Ramos (cell line): ENCODE results near the gene TMEM163.

ENCODE experiments used
- in situ Hi-C: fragments of 300-500 bp; cut with MboI; formaldehyde crosslinking; loops from one replicate; pipeline ENCODE4 v1.14.3; 2022; ENCODE audit warnings: low sequenced_read_pairs; ENCODE audit not compliant: unreplicated experiment

TMEM163 gene

GRCh38 chr2:134462791-134463698 lies 255.8 kb downstream of the TMEM163 start:
- in situ Hi-C loops: loop anchor here (10.0 kb wide), 1 partner anchor 442 kb away; no protein-coding TSS in a partner anchor

GRCh38 chr2:134462275-134462674 lies 256.5 kb downstream of the TMEM163 start:
- in situ Hi-C loops: loop anchor here (10.0 kb wide), 1 partner anchor 443 kb away; no protein-coding TSS in a partner anchor

DNA sequence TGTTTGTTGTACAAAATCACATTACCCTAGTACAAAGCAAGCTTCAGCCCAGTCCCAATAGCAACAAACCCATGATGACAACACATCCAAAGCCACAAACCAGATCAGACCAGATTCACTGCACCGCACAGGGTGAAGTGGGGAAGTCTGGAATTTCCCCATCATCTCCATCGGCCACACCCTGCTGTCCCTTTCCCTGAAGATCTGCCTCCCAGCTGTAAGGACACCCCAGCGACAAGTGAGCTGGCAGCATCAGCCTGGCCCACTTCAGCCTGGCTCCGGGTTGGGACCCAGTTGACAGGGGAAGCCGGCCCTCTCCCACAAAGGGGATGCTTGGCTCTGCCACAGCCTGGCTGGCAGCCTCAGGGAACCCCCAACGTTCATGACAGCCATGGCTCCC lies 257.3 kb downstream of the TMEM163 start:
- in situ Hi-C loops: loop anchor here (10.0 kb wide), 1 partner anchor 443 kb away; no protein-coding TSS in a partner anchor

GRCh38 chr2:134460583-134460998 lies 258.2 kb downstream of the TMEM163 start:
- in situ Hi-C loops: loop anchor here (10.0 kb wide), 1 partner anchor 444 kb away; no protein-coding TSS in a partner anchor

- in situ Hi-C loops: loop anchor here (10.0 kb wide), 1 partner anchor 445 kb away; no protein-coding TSS in a partner anchor
Observed at GRCh38 chr2:134459706-134460406, 258.9 kb downstream of the TMEM163 start.

DNA sequence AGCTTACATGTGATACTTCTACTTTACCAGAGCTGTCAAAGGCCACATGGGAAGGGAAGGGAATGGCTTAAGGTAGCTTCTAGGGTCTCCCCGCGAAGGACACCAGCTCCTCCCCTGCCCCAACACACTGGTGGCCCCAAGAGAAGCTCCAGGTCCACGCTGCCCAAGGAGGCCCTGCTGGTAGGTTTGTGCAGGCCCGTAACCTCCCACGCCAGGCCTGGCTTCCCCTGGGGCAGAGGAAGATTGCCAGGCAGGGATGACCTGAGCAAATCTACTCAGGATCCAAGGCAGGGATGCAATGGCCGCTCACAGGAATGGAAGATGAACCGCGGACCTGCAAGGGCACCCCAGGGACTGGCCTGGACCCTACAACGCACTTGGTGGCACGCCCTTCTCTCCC lies 259.9 kb downstream of the TMEM163 start:
- in situ Hi-C loops: no loop called here

DNA sequence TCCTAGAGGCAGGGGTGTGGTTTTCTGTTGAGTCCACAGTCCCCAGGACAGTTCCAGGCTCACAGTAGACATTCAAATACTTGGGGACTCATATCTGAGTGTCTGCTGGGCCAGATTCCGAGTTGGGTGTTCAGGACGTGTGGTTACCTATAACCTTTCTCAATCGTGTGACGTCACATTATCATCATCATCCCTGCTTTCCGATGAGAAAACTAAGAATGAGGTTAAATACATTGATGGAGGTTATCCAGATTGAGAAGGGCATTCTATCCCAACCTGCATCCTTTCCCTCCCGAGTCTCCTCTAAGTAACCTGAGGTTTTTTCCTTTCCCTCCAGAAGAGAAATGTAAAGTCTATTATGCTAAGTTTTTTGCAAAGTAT lies 260.3 kb downstream of the TMEM163 start:
- in situ Hi-C loops: no loop called here

DNA sequence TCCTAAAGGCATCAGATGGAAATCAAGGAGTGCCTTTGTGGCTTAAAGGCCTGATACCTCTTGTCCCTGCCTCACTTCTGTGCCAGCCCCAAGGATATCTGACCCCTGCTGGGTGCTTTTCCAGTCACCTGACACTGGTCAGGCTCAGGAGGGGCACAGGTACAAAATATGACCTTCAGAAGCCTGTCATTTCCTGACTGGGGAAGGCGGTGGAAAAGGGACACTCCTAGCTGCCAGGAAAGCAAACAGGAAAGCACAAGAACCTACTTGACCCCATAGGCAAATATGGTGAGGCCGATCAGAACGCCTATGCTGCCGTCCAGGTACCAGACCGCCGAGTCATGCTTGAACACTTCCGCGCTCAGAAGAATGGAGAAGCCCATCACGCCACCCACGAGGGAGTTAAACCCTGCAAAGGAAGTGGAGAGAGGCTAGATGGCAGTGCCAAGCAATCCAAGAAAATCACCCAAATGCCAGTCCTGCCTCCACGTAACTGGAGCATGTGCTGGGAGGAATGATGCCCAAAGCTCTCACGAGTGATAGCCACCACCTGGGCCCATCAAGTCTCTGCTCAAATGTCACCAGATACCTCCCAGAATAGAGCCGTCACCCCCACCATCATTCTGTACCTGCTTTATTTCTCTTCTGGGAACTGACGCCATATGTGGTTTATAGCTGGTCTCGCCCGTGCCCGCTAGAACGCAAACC lies 260.9 kb downstream of the TMEM163 start:
- in situ Hi-C loops: no loop called here

DNA sequence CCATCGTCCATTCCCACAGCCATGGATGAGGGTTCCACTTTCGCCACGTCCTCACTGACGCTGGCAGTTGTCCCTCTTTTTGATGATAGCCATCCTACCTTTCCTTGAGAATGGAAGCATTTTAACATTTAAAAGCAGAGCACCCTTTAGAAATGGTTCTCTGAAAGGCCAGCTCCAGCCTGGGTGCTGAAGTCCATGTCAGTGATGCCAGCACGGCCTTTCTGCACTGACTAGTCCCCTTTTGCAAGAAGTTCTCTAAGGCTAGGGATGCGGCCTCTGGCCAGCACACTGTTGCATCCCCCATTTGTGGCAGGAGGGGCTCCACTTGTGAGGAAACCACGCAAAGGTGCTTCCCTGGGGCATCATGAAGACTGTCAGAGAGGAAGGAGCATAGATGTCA lies 261.4 kb downstream of the TMEM163 start:
- in situ Hi-C loops: no loop called here

DNA sequence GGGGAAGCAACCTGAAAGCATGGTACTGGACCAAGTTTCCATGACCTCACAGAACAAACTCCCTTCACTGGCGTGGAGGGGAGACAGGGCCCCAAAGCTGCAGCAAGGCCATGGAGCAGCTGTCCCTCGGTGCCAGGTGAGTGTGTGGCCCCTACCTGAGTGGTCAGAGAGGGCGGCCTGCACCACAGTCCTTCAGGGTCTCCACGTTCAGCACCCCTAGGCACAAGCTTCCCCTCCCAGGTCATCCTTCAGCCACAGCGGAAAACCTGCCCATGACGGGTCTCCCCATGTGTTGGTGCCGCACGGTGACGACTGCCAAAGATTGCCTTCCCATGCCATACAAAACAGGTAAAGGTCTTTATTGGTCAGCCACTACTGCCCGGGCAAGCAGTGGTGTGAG lies 263.4 kb downstream of the TMEM163 start:
- in situ Hi-C loops: no loop called here

DNA sequence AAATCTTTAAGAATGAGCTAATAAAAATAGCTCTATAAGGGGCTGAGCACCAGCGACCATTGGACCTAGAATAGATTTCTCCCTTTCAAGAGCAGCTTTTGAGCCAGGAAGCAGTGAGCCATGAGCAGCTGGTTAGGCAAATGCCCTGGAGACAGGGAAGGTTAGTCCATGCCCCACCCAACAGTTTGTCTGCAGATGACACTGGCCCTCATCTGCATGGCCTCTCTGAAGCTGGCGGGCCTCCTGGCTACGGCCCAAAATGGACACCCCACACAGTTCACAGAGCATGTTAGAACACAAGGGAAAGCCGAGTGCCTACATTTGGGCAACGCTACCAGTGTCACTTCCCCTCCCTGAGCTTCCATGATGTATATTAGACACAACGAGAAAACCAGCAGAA lies 263.9 kb downstream of the TMEM163 start:
- in situ Hi-C loops: no loop called here

DNA sequence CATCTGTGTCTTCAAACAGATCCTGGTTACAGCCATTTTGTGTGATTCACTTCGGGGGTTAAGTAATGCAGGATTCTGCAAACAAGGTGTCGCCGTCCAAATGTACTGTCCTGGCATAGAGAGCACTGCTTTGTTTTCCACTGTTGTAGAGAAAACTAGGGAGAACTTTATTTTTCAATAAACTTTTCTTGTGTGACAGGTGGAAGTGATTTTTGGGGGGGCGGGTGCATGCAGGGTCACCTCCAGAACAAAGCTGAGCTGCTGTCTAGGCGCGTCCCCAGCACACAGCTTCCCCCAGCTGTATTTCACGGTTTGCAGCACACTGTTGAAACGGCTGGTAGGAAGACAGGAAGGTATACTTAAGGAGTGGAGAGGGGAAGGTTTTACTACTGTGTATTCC lies 264.4 kb downstream of the TMEM163 start:
- in situ Hi-C loops: no loop called here

- in situ Hi-C loops: no loop called here
Observed at GRCh38 chr2:134453973-134454372, 264.8 kb downstream of the TMEM163 start.

GRCh38 chr2:134453476-134453875 lies 265.3 kb downstream of the TMEM163 start:
- in situ Hi-C loops: no loop called here

DNA sequence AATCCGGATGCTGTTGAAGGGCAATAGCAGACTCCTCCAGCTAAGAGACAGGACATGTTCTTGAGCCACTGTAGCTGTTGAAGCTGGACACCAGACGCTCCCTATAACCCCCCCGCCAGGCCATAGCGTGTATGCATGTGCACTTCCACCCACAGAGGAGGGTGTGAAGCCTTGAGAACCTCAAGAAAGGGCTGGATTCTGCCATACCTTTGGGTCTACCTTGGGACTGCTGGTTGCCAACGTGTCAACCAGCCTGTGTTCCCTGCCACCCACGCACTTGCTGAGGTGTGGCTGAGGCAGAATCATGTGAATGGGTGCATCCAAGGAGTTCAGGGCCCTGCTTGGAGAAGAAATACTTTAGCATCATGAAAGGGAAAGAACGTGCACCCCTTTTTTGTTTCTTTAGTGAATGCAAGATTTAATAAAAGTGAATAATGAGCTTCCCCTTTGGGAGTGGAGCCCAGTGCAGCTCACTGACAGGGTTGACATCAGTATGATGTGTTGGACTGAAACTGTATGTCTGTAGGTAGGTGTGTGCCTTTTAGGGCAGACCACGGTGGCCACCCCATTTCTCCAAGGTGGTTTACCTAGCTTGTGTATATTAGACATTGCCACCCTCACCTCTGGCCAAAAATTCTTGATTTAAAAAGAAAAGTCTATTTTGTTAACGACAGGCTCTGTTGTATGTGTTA lies 266.6 kb downstream of the TMEM163 start:
- in situ Hi-C loops: no loop called here

DNA sequence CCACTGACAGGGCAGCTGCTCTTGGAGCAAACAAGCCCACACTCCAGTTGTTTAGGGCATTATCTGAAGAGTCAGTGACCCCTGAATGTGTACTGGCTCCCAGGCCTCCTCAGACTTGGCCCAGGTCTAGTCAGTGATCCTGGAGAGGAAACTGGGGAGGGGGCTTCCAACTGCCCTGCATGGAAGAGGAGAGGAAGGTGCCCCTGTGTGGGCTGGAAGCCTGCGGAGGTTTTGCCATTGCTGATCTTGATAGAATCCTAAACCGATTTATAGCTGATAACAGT lies 267.5 kb downstream of the TMEM163 start:
- in situ Hi-C loops: no loop called here

- in situ Hi-C loops: loop anchor here (25.0 kb wide), 1 partner anchor 563 kb away; no protein-coding TSS in a partner anchor
Observed at GRCh38 chr2:134449751-134450513, 268.9 kb downstream of the TMEM163 start.

GRCh38 chr2:134449157-134449556 lies 269.6 kb downstream of the TMEM163 start:
- in situ Hi-C loops: loop anchor here (25.0 kb wide), 1 partner anchor 562 kb away; no protein-coding TSS in a partner anchor

GRCh38 chr2:134448650-134449049 lies 270.1 kb downstream of the TMEM163 start:
- in situ Hi-C loops: loop anchor here (25.0 kb wide), 1 partner anchor 561 kb away; no protein-coding TSS in a partner anchor
